Suprapubic skin (tissue), 3 donors: ENCODE data around the gene MLST8.

Experiments used
- EP300 ChIP-seq: sonication (generic); formaldehyde crosslinking; IDR thresholded peaks from one replicate; pipeline ENCODE4 v1.6.1; 2017; ENCODE audit warnings: antibody characterized with exemption
- POLR2A ChIP-seq, 2 donors: fragments of 450-650 bp; IDR thresholded peaks; one replicate each; pipeline ENCODE4 v1.6.1; 2017; ENCODE audit warnings: antibody characterized with exemption in 2 of 2, mild to moderate bottlenecking in 2 of 2, moderate library complexity in 2 of 2
- TF ChIP-seq, protein P1 (sequence below), 2 donors: fragments of 200-600 bp in 1 of 2; fragments of 450-650 bp in 1 of 2; sonication (generic) in 1 of 2; IDR thresholded peaks; one replicate each; pipeline ENCODE4 v1.5.1; 2016 to 2019; ENCODE audit warnings: antibody characterized with exemption in 2 of 2, mild to moderate bottlenecking in 1 of 2, moderate library complexity in 1 of 2

GRCh38 chr16:2196981-2197511, 8.2 kb upstream of the MLST8 start:
- TF ChIP-seq, protein P1, sequence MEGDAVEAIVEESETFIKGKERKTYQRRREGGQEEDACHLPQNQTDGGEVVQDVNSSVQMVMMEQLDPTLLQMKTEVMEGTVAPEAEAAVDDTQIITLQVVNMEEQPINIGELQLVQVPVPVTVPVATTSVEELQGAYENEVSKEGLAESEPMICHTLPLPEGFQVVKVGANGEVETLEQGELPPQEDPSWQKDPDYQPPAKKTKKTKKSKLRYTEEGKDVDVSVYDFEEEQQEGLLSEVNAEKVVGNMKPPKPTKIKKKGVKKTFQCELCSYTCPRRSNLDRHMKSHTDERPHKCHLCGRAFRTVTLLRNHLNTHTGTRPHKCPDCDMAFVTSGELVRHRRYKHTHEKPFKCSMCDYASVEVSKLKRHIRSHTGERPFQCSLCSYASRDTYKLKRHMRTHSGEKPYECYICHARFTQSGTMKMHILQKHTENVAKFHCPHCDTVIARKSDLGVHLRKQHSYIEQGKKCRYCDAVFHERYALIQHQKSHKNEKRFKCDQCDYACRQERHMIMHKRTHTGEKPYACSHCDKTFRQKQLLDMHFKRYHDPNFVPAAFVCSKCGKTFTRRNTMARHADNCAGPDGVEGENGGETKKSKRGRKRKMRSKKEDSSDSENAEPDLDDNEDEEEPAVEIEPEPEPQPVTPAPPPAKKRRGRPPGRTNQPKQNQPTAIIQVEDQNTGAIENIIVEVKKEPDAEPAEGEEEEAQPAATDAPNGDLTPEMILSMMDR (IDR thresholded peaks at IDR 0.05): no peak
- TF ChIP-seq POLR2A (IDR thresholded peaks at IDR 0.05): no peak
- no peak for TF ChIP-seq EP300
